Measurements from ENCODE around the gene IL2RG.

IL2RG gene

GRCh38 chrX:71111141-71111843, at the start of gene IL2RG:
IL2RG (minus strand) TSS chrX:71111577; CDS start chrX:71111539, 38 bp downstream.
- DNase-seq (ENCODE audit: low read depth), result peak; percentile 67

GRCh38 chrX:71160475-71160874, 49.1 kb upstream of the IL2RG start:
- no peak for DNase-seq (ENCODE audit: low read depth)

DNA sequence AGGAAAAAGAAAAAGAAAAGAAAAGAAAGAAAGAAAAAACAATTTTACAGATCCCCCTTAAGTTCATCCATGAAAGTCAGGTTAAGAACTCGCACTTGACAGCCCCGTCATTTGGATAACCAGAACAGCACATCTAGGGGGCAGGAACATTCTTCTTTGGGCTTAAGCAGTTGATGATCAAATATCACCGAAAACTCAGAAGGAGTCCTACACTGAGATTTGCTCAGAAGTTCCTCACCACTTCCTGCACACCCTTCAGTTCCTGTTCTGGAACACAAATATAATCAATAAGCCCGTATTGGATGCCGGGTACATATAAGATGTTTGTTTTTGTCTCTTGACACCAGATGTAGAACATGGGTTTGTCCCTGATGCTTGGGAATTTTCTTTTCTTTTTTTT, 48.0 kb upstream of the IL2RG start:
- no peak for DNase-seq (ENCODE audit: low read depth)

- no peak for DNase-seq (ENCODE audit: low read depth)
Observed at GRCh38 chrX:71158603-71159002, 47.2 kb upstream of the IL2RG start.

GRCh38 chrX:71154641-71155040, 43.3 kb upstream of the IL2RG start:
- no peak for DNase-seq (ENCODE audit: low read depth)

DNA sequence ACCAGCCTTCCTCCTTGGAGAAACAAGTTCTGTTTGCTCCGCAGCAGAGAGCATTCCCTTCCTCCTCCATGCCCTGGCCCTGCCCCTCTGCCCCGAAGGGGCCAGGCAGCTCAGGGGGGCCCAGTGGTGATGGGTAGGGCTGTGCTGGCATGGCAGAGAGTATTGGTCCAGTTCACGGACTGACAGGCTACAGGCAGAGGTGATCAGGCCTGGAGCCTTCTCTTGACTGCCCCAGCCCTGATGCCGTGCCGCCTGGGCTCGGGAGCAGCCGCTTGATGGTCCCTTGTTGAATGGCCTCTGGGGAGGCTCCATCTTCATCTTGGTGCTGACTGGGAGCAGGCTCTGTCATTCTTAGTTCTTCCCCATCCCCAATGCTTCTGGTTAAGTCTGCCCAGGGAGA, 42.8 kb upstream of the IL2RG start:
- no peak for DNase-seq (ENCODE audit: low read depth)

- no peak for DNase-seq (ENCODE audit: low read depth)
Observed at GRCh38 chrX:71151366-71151765, 40.0 kb upstream of the IL2RG start.

GRCh38 chrX:71148278-71148663, 36.9 kb upstream of the IL2RG start:
- DNase-seq (ENCODE audit: low read depth), result no peak

GRCh38 chrX:71147496-71148277, 36.3 kb upstream of the IL2RG start:
- DNase-seq (ENCODE audit: low read depth), result no peak

GRCh38 chrX:71144651-71145050, 33.3 kb upstream of the IL2RG start, which contains the start of gene NLGN3:
NLGN3 (plus strand) TSS chrX:71144841; CDS start chrX:71147750, 2,909 bp downstream.
- DNase-seq (ENCODE audit: low read depth), result no peak

DNA sequence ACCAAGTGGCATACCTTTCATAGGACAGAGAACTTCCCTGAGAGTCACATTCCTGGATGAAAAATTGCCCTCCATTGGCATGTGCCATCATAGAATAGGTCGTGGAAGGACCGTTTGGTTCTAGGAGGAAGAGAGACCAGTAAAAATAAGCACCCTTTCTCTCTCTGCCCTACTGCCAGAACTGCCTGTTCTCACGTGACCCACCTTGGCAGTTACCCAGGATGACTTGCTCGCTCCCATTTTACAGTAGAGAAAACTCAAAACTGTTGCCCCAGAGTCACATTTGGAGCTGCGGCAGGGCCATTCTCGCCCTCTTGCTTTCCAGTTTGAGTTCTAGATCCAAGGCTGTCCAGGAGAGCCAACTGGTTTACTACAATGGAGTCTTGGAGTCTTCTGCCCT, 32.1 kb upstream of the IL2RG start:
- DNase-seq (ENCODE audit: low read depth), result no peak

DNA sequence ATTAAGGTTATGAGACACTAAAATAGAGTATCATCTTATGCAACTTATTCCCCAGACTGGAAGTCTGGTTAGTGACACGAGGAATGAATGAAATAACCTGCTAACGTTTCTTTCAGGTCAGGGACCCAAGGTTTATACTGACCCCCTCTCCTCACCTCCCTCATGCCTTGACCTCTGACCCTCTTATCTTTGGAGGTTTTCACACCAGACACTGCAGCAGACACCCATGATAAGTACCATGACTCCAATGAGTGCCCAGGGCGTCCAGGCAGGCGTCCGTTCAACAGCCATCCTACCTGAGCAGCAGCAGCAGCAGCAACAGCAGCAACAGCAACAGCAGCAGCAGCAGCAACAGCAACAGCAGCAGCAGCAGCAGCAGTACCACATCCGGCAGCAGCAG, 29.1 kb upstream of the IL2RG start:
- no peak for DNase-seq (ENCODE audit: low read depth)

DNA sequence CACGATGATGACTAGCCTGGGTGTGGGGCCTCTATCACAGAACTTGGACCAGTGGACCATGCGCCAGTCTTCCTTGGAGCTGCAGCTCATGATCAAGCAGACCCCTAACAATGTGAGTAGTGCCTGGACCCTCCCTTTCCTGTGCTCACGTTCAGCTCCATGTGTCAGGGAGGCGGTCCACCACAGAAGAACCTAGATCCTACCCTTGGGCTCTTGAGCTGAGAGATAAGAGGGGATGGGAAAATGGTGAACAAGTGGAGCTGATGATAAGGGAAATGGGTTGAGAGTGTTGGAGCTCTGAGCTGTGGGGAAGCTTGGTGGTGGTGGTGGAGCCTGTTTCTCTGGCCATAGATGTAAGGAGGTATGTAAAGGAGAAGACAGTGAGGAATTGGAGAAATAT, 20.1 kb upstream of the IL2RG start:
- no peak for DNase-seq (ENCODE audit: low read depth)

DNA sequence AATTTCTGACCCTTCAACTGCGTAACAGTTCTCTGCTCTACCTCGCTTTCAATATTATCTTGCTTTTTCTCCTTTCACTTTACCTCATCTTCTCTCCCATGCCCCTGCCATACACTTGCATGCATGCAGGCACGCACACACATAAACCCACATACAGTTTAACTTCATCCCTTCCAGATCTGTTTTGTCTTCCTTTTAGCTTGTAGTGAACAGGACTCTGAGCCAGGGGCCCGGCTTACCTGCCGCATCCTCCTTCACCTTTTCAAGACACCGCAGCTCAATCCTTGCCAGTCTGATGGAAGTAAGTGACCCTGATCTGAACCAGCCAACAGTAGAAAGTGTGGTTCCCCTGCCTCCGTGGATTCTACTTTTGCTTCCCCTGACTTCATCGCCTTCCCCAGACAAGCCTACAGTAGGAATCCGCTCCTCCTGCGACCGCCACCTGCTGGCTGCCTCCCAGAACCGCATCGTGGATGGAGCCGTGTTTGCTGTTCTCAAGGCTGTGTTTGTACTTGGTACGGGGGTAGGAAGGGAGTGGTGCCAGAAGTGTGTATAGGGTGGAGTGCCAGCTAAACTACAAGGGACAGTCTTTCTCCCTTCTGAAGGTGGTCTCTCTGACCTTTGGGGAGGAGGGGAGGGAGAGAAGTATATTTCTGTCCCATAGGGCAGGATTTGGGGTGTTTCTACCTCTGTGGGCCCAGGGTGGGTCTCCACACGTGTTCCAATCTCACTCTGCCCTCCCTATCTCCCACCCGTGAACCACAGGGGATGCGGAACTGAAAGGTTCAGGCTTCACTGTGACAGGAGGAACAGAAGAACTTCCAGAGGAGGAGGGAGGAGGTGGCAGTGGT, 17.8 kb upstream of the IL2RG start:
- DNase-seq (ENCODE audit: low read depth), result peak; percentile 49

DNA sequence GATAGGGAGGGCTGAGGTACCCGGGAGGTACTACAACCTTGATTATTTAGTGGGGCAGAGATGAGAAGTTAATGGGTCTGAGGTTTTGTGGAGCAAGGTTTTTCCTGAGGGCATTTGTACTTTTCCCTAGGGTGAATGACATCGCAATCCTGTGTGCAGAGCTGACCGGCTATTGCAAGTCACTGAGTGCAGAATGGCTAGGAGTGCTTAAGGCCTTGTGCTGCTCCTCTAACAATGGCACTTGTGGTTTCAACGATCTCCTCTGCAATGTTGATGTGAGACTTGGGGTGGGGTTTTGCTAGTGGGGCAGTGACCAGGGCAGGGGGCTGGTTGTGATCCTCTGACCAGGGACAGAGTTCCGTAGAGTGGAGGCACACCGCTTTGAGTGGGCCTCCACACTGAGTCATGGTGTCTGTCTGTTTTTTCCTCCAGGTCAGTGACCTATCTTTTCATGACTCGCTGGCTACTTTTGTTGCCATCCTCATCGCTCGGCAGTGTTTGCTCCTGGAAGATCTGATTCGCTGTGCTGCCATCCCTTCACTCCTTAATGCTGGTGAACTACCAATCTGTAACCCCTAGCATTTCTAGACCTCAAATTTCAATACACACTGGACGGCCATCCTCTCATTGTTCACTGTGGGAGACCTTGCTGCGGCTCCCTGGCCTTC, 16.9 kb upstream of the IL2RG start:
- DNase-seq (ENCODE audit: low read depth), result no peak

DNA sequence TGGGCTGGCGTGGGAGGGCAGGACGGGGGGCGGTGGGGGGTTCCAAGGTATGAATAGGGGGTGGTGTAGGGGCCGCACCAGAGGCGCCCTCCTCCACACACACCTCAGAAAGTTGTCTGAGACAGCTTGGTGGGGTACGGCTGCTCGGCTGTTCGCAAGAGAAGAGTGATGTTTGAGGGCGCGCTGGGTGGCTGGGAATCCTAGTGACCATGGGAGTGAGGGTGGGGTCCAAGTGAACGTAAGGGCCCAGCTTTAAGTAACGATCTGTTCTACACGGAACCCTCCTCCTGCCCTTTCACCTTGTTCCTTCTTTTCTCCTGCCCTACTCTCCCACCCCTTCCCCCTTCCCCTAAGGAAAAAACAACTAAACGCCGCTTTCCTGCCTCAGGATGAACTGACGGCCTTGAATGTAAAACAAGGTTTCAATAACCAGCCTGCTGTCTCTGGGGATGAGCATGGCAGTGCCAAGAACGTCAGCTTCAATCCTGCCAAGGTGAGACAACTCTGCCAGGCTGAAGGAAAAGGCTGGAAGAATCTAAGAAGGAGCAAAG, 7.7 kb upstream of the IL2RG start:
- no peak for DNase-seq (ENCODE audit: low read depth)

DNA sequence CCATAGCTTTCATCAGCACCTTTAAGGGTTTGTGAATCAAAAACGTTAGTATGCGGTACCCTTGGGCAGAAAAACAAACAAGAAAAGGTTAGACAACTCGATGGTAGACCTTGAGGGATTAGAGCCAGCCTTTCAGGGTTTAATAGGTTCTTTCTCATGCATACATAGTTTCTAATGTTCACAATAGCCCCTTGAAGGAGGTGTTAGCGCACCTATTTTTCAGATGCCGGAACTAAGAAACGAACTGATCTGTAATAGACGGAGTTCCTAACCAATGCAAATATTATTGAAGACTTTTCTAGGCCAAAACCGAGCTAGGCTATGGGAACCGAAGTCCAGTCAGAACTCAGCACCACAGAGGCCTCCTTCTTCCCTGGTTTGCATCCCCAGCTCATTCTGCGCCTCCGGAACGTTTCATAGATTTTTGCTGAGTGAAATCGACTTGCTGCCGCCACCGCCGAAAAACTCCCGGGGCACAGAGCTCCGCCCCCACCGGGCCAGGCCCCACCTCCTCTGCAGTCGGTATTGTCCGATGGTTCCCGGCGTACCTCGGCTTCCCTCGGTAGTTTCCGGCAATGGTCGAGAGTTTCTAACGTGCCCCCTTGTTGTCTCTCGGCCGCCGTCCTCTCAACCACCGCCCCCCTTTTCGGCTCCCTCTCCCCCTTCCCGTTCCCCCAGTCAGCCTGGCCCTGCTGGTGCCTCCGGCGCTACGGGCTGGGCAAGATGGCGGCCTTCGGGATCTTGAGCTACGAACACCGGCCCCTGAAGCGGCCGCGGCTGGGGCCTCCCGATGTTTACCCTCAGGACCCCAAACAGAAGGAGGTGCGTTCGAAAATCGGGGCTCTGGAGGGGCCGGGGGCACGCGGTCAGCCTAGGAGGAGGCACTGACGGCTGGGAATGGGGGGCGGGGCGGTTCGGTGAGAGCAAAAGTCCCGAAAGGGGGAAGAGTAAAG, 6.9 kb upstream of the IL2RG start, which contains the start of gene MED12:
Gene MED12 (plus strand): TSS at position 565 of the 953 bp plus-strand sequence. CDS start 159 bp downstream, at position 724.
- peak; percentile 75 for DNase-seq (ENCODE audit: low read depth)

DNA sequence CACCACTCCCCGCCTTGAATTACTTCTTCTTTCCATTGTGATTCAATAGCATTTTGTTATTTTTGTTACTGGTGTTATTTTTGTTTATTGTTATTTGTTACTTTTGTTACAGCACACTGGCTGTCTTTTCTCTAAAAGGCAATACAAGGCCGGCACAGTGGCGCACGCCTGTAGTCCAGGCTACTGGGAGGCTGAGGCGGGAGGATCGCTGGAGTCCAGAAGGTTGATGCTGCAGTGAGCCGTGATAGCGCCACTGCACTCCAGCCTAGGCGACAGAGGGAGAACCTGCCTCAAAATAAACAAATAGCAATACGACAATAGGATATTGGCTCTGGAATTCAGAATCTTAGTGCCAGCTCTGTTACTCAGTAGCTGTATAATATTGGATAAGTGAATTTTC, 6.0 kb upstream of the IL2RG start:
- DNase-seq (ENCODE audit: low read depth), result no peak

GRCh38 chrX:71111921-71112431, 599 bp upstream of the IL2RG start:
- no peak for DNase-seq (ENCODE audit: low read depth)

- DNase-seq (ENCODE audit: low read depth), result no peak
Observed at GRCh38 chrX:71109051-71109450, 2.3 kb downstream of the IL2RG start.

Measured in activated T-cell treated with anti-CD3 and anti-CD28 coated beads for 24 hours (primary cell).